IPS DF 6.9 (cell line): ENCODE measurements around the gene FBXO7.

Experiments
- DNase-seq: peaks from one replicate; pipeline ENCODE4 v3.0.0-alpha.2; 2013; ENCODE audit warnings: low read depth, low spot score
- H3K27ac ChIP-seq: one replicate; pipeline ENCODE4 v1.5.1; 2013; ENCODE audit warnings: low read length, control low read depth
- H3K27me3 ChIP-seq: 2 replicates; pipeline ENCODE4 v1.6.1; 2013; ENCODE audit warnings: mild to moderate bottlenecking, low read length; ENCODE audit not compliant: control insufficient read depth, insufficient read depth
- H3K36me3 ChIP-seq: 2 replicates; pipeline ENCODE4 v1.6.1; 2013; ENCODE audit warnings: low read length; ENCODE audit not compliant: control insufficient read depth, insufficient read depth
- H3K4me1 ChIP-seq: 2 replicates; pipeline ENCODE4 v1.6.1; 2013; ENCODE audit warnings: low read length; ENCODE audit not compliant: control insufficient read depth, insufficient read depth
- H3K4me3 ChIP-seq: 2 replicates; pipeline ENCODE4 v1.5.1; 2013; ENCODE audit warnings: mild to moderate bottlenecking, low read length
- H3K9me3 ChIP-seq: 2 replicates; pipeline ENCODE4 v1.6.1; 2013; ENCODE audit warnings: low read length, inconsistent platforms; ENCODE audit not compliant: control insufficient read depth, insufficient read depth
- WGBS: extraction: QIAGEN DNeasy Blood & Tissue Kit; methylation state at CpG from one replicate; pipeline ENCODE4 v1.1.7; 2013; ENCODE audit warnings: mixed read lengths, missing lambda C conversion rate; ENCODE audit not compliant: insufficient read length, insufficient coverage; 5-methylcytosine and 5-hydroxymethylcytosine counted together

Gene FBXO7

DNA sequence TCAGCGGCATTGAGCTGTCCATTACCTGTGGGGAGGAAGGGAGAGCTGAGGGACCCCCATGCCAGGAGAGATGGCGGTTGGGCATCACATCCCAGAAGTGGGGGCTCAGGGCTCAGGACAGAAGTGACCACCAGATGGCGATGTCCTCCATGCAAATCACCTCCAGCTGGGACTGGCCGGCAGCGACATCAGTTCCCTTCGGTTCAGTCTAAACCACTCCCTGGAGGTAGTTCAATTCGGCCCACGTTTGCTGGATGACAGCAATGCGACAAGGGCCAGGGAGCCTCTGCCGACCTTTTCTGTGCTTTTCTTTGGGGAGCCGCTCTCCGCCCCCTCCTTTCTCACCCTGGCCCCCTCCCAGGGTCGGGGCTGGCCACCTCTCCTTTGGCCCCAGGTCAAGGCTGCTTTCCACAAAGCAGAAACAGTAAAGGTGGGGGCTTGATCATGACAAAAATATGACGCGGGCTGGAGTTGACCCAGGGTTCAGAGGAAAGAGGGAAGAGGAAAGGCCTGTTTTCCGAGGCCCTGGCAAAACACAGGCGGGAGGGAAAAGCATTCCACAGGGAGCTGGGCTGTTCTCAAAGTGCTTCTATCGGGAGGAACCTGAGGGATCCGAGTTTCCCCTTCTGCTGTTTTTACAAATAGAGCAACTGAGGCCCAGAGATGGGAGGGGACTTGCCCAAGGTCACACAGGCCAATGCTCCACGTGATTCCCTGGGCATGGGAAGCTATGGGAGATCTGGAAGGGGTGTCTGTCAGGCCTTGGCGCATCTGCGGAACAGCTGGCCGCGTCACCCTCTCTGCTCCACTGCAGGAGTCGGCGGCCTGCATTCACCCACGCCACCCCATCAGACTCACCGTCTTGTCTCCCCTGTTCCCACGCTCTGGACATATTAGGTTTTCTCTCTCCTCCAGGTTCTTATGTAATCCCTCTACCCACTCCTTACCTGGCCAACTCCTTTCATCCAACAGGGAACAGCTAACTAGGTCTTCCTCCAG, 54.7 kb downstream of the FBXO7 start:
- peak; percentile 85 for DNase-seq
- Histone ChIP-seq H3K4me1 (no peaks in the 10 kb centered on the region; the same call in 1 of the 2 replicates), H3K9me3 (no peaks in the 10 kb centered on the region), H3K27me3 (no peaks in the 10 kb centered on the region), H3K36me3 (no peaks in the 10 kb centered on the region), H3K4me3 (no peak overlapping the region), H3K27ac (no peak overlapping the region)
- WGBS: no CpG with 5 or more reads among the region's 29 CpGs

DNA sequence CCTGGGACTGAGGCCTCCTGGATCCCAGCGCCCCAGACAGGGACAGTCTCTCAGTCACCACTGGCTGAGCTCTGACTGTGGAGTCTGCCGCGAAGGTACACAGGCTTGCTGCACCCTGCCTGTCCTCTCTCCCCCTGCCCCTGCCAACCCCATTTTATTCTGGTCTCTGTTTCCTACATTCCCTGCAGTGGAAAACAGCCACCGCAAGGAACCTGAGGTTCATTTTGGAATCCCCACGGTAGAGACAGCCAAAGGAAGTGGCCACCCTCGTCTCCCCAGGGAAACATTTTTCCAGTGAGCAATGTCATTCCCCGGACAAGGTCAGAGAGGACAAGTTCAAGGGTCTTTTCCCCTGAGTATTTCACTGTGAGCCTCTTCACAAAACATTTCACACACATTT, 56.6 kb downstream of the FBXO7 start:
- H3K27ac ChIP-seq: no peak overlapping the region
- H3K4me3 ChIP-seq: no peak overlapping the region
- H3K36me3 ChIP-seq: no peaks in the 10 kb centered on the region
- no peaks in the 10 kb centered on the region for H3K9me3 ChIP-seq
- WGBS: no CpG with 5 or more reads among the region's 7 CpGs
- H3K4me1 ChIP-seq: no peaks in the 10 kb centered on the region; the same call in 1 of the 2 replicates
- no peaks in the 10 kb centered on the region for H3K27me3 ChIP-seq
- DNase-seq: no peak

- WGBS: no CpG with 5 or more reads among the region's 19 CpGs
- H3K9me3 ChIP-seq: no peaks in the 10 kb centered on the region
- H3K36me3 ChIP-seq: no peaks in the 10 kb centered on the region
- no peak overlapping the region for H3K4me3 ChIP-seq
- peak overlapping the region; percentile 70 for H3K27ac ChIP-seq
- H3K27me3 ChIP-seq: no peaks in the 10 kb centered on the region
- H3K4me1 ChIP-seq: no peaks in the 10 kb centered on the region; the same call in 1 of the 2 replicates
- peak; percentile 41 for DNase-seq
Observed at GRCh38 chr22:32531931-32532819, 57.6 kb downstream of the FBXO7 start.

DNA sequence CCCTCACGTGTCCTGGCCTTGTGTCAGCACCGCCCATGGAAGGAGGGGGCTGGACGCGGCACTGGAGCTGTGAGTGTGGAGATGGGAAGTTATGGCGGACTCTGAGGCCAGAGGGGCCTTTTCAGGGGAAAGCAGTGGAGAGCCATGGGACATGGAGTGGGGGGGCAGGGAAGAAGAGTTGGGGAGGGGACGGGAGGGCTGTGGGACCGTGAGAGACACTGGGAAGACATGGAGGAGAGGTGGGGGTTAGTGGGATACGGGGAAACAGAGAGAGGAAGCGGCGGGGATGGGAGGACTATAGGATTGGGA, 58.2 kb downstream of the FBXO7 start:
- WGBS: no CpG with 5 or more reads among the region's 10 CpGs
- Histone ChIP-seq H3K4me1 (no peaks in the 10 kb centered on the region; the same call in 1 of the 2 replicates), H3K4me3 (no peak overlapping the region), H3K27ac (no peak overlapping the region), H3K36me3 (no peaks in the 10 kb centered on the region), H3K27me3 (no peaks in the 10 kb centered on the region), H3K9me3 (no peaks in the 10 kb centered on the region)
- no peak for DNase-seq

DNA sequence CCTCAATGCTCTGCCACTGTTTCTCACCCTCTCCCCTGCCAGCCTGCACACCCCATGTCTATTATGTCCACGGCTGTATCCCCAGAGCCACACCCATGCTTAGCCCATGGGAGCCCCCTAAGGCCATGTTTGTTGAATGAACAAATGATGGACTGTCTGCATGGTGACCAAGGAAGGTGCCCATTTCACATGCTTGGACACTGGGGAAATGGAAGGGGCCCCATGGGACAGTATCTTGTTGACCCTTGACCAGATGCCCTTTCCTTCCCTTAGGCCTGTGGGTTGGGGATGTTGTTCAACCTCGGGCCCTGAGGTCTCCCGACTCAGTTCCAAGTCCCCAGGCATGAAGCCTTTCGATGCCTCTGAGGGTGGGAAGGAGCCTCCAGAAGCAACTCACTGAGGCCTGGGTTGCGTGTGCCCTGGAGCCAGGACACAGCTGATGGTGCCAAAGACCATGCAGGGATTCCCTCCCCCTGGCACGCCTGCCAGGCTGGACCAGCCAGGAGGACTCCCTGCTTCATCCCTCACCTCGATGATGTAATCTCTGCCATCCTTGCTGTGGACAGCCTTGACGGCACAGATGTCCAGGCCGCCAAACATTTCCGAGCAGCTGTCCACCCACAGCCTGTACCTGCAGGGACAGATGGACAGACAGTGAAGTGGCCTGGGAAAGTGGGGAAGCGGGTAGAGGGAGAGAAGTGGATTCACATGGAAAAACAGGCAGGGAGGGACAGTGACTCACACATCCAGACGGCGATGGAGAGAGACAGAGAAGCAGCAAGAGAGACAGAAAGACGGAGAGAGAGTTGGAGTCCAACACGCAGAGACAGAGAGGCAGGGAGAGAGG, 58.9 kb downstream of the FBXO7 start:
- Histone ChIP-seq H3K4me1 (no peaks in the 10 kb centered on the region; the same call in 1 of the 2 replicates), H3K36me3 (no peaks in the 10 kb centered on the region), H3K27me3 (no peaks in the 10 kb centered on the region), H3K27ac (no peak overlapping the region), H3K9me3 (no peaks in the 10 kb centered on the region), H3K4me3 (no peak overlapping the region)
- DNase-seq: no peak
- WGBS: no CpG with 5 or more reads among the region's 15 CpGs

- H3K36me3 ChIP-seq: no peaks in the 10 kb centered on the region
- no peaks in the 10 kb centered on the region; the same call in 1 of the 2 replicates for H3K4me1 ChIP-seq
- H3K27ac ChIP-seq: no peak overlapping the region
- no peak for DNase-seq
- no peak overlapping the region for H3K4me3 ChIP-seq
- no peaks in the 10 kb centered on the region for H3K27me3 ChIP-seq
- H3K9me3 ChIP-seq: no peaks in the 10 kb centered on the region
- no CpG with 5 or more reads among the region's 15 CpGs for WGBS
Observed at GRCh38 chr22:32534252-32535235, 59.9 kb downstream of the FBXO7 start.

DNA sequence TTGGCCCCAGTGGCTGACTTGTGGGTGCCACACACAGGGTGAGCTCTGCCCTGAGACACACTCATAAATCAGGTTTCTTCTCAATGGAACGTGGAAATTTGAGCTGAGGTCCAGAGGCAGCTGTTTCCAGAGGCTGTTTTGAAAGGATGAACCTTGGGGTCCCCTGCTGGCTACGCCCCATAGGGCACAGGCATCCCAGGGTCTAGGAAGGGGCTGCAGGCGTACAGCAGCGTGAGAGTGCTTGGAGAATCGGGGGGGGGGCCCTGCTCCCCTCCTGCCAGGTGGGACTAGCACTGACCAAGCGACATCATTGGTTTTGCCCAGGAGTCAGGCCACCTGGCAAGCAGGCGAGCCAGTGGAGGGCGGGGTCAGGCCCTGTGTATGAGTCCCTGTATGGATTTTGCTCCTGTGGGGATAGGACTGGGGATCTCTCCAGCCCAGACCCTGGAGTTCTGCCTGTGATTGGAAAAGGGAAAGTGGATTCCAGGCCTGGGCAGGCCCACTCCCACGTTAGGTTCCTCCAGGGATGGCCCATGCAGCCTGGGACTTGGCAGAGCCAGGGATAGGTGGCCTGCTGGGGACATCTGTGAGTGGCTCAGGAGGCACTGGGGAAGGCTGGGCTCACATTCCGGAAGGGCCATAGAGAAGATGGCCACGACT, 61.0 kb downstream of the FBXO7 start:
- Histone ChIP-seq H3K4me3 (no peak overlapping the region), H3K36me3 (no peaks in the 10 kb centered on the region), H3K27me3 (no peaks in the 10 kb centered on the region), H3K4me1 (no peaks in the 10 kb centered on the region; the same call in 1 of the 2 replicates), H3K9me3 (no peaks in the 10 kb centered on the region), H3K27ac (no peak overlapping the region)
- no peak for DNase-seq
- WGBS: no CpG with 5 or more reads among the region's 11 CpGs

GRCh38 chr22:32536352-32536751, 61.7 kb downstream of the FBXO7 start:
- WGBS: no CpG with 5 or more reads among the region's 2 CpGs
- H3K27ac ChIP-seq: no peak overlapping the region
- H3K4me1 ChIP-seq: no peaks in the 10 kb centered on the region; the same call in 1 of the 2 replicates
- no peak overlapping the region for H3K4me3 ChIP-seq
- no peaks in the 10 kb centered on the region for H3K9me3 ChIP-seq
- no peaks in the 10 kb centered on the region for H3K36me3 ChIP-seq
- no peak for DNase-seq
- no peaks in the 10 kb centered on the region for H3K27me3 ChIP-seq

GRCh38 chr22:32538521-32538920, 63.9 kb downstream of the FBXO7 start:
- WGBS: no CpG with 5 or more reads among the region's 7 CpGs

More at GRCh38 chr22:32538521-32538920, 63.9 kb downstream of the FBXO7 start:
- H3K4me3 ChIP-seq: no peak overlapping the region
- no peak overlapping the region for H3K27ac ChIP-seq
- no peaks in the 10 kb centered on the region for H3K4me1 ChIP-seq
- no peak for DNase-seq
- H3K36me3 ChIP-seq: no peaks in the 10 kb centered on the region
- no peaks in the 10 kb centered on the region for H3K9me3 ChIP-seq
- H3K27me3 ChIP-seq: no peaks in the 10 kb centered on the region
